ENCODE results near the gene HKDC1.
"Not testable (repeated sequence)": the region's sequence is repeated elsewhere in the genome, so short reads cannot be mapped to it uniquely, and the experiment has no call there.

HKDC1 gene

DNA sequence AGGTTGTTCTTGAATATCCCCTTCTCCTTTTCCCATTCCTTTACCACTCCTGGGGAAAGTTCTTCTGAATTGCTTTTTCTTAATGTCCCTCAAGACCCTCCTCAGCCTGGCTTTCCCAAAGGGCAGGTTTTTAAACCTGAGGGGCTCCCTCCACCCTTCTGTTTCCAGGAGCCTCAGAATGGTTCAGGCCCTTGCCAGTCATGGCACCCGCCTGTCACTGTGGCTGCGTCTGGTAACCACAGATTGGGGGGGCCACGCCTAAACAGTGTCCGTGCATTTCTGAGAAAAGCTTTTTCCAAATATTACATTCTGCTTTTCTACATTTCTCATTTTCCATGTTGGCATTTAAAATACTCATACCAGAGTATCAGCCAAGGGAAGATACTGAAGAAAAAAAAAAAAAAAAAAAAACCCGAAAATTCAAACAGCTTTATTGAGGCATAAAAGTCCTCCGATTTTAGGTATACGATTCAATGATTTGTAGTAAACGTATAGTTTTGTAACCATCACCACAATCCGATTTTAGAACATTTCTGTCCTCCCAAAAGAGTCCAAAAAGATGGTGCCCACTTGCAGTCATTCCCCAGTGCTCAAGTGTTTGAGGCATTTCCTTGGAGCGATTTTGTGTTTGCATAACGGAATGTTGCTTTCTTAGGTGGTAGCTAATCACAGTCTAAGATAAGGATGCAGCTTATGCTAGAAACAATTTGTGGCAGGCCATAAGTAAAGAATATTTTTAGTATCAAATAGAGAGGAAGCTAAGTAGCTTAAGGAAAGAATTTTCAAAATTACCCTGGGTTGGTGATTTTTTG, 22.1 kb downstream of the HKDC1 start:
- DNase-seq (ENCODE audit: low read depth, low spot score): no peak

- DNase-seq (ENCODE audit: low read depth, low spot score): no peak
These were observed 22.7 kb downstream of the HKDC1 start for GRCh38 chr10:69242852-69243212.

DNA sequence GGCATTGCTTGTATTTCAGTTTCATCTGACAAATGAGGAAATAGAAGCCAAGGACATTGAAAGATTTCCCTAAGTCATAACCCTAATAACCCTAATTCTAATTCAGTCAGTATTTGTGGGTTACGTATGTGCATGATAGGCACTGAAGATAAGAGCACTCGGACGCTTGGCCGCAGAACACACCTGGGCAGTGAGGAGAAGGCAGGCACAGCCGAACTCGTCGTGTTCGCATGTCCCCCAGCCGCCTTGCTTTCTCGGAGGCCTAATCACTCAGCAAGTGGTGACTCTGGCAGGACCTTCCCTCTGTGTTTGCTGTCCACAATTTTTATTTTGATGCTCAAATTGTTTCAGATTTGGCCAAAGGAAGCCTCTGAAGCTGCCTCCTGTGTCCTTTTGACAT, 23.7 kb downstream of the HKDC1 start:
- no peak for DNase-seq (ENCODE audit: low read depth, low spot score)

DNA sequence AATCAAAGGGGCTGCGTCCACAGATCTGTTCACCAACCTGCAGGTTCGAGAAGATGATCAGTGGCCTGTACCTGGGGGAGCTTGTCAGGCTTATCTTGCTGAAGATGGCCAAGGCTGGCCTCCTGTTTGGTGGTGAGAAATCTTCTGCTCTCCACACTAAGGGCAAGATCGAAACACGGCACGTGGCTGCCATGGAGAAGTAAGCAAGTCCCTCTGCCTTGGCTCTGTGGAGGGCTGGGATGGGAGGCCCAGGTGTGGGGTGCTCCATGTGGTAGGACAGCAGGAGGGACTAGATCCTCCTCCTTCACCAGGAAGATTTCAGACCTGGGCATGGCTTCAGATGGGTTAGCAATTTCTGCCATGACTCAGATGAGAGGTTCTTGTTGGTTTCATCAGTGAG, 25.9 kb downstream of the HKDC1 start:
- no peak for DNase-seq (ENCODE audit: low read depth, low spot score)

DNA sequence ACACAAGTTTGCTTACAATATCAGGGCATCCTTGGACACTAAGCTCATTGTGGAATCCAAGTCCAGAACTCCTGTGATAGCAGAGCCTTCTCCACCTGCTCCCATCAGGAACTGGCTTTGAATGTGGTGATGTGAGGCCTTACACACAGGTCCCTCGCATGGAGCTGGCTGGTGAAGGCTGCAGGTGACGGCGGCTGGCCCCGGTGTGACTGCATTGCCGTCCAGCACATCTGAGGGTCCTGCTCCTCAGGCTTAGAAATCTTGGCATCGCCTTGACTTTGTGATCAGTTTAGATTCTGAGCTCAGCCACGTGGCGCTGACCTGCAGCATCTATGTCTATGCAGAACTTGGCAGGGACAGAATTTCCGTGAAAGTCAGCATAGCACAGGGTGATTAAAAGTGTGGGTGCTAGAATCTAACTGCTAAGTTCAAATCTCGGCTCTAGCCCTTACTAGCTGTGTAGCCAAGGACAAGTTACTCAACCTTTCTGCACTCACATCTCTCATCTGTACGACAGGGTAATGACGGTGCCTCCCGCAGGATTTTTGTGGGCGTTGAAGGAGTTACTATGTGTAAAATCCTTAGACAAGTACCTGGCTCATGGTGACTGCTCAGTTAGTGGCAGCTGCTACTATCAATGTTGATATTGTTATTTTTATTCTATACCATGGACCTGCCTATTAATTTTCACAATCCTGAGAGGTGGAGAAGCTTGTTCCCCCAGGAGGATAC, 26.6 kb downstream of the HKDC1 start:
- no peak for DNase-seq (ENCODE audit: low read depth, low spot score)

DNA sequence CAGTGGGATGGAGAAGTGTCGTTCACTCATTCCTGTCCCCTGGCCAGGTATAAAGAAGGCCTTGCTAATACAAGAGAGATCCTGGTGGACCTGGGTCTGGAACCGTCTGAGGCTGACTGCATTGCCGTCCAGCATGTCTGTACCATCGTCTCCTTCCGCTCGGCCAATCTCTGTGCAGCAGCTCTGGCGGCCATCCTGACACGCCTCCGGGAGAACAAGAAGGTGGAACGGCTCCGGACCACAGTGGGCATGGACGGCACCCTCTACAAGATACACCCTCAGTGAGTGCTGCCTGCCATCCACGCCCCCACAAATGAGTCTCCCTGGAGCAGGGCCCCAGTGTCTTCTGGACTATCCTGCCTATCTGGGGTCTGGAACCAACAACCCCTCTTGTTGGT, 27.2 kb downstream of the HKDC1 start:
- no peak for DNase-seq (ENCODE audit: low read depth, low spot score)

DNA sequence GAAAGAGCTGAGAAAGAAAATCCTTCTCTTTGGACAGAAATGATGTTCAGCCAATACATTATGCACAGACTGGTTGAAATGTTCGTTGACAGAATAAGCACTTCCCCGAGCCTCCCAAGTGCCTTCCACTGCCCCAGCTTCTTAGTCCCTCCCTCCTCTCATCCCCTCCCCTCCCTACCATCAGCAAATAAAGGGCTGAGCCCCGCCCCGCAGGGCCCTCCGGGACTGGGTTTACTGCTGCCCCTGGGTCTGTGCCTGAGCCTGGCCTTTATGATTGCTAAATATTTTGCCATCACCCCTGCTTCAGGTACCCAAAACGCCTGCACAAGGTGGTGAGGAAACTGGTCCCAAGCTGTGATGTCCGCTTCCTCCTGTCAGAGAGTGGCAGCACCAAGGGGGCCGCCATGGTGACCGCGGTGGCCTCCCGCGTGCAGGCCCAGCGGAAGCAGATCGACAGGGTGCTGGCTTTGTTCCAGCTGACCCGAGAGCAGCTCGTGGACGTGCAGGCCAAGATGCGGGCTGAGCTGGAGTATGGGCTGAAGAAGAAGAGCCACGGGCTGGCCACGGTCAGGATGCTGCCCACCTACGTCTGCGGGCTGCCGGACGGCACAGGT, 28.1 kb downstream of the HKDC1 start:
- DNase-seq (ENCODE audit: low read depth, low spot score): no peak

DNA sequence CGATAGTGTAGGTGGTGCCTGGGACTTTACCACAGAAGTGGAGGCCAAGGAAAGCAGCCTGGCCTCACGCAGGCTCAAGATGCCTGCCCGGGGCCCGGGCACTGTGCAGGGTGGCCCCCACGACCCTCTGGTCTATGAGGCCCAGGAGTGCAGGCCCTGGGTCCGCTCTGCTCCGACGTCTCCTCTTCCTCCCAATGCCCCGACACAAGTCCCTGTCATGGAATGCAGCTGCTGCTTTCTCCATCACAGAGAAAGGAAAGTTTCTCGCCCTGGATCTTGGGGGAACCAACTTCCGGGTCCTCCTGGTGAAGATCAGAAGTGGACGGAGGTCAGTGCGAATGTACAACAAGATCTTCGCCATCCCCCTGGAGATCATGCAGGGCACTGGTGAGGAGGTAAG, 29.9 kb downstream of the HKDC1 start:
- no peak for DNase-seq (ENCODE audit: low read depth, low spot score)

GRCh38 chr10:69251417-69251816, 31.3 kb downstream of the HKDC1 start:
- not testable (repeated sequence) for DNase-seq (ENCODE audit: low read depth, low spot score)

- DNase-seq (ENCODE audit: low read depth, low spot score): no peak
These were observed 33.0 kb downstream of the HKDC1 start for GRCh38 chr10:69253171-69253570.

- no peak for DNase-seq (ENCODE audit: low read depth, low spot score)
These were observed 34.7 kb downstream of the HKDC1 start for GRCh38 chr10:69254877-69255276.

DNA sequence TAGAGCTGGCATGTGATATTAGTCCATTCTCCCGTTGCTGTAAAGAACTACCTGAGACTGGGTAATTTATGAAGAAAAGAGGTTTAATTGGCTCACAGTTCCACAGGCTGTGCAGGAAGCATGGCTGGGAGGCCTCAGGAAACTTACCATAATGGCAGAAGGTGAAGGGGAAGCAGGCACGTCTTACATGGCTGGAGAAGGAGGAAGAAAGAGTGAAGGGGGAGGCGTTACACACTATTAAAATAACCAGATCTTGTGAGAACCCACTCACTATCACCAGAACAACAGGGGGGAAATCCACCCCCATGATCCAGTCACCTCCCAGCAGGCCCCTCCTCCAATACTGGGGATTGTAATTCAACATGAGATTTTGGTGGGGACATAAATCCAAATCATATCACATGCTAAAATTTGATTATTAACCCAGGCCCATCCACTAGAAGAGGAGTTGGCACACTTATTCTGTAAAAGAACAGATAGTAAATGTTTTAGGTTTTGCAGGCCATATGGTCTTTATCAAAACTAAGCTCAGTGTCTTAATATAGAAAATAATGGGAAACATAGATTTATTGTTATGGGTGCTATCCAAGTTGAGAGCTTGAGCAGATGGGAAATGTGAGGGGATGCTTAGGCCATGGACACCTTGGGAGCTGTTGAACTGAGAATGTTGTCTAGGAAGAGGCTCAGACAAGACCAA, 39.6 kb downstream of the HKDC1 start:
- DNase-seq (ENCODE audit: low read depth, low spot score): no peak

DNA sequence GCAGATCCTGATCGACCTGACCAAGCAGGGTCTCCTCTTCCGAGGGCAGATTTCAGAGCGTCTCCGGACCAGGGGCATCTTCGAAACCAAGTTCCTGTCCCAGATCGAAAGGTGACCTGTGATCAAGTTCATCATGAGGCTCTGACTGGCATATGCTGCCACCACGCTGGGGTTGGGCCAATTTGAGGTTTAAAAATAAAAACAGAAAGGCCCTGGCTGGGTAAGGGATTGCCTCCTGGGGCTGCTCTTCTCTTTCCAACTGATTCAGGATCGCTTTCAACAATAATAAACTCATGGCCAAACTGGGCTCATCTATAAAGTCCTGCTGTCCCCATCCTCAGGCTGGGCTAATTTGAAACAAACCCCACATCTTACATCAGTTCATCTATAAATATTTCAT, 41.1 kb downstream of the HKDC1 start:
- no peak for DNase-seq (ENCODE audit: low read depth, low spot score)

DNA sequence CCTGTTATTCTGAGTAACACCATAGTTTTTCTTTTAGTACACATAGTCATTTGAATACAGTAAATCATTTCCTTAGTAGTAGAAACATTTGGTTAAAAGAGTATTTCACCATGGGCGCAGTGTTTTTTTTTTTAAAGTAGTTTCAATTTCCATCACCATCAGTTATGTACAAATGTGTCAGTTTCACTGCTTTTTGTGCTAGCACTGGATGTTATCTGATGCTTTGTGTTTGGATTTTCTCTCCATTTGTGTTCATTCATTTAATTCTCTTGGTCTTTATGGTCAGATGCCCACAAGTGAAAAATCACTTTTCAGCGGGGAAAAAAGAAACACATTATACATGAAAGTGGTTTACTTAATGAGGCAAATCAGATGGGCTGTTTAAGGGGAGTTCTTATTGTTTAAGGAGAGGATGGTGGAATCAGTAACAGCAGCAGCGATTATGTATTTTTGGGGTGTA, 42.2 kb downstream of the HKDC1 start:
- no peak for DNase-seq (ENCODE audit: low read depth, low spot score)

DNA sequence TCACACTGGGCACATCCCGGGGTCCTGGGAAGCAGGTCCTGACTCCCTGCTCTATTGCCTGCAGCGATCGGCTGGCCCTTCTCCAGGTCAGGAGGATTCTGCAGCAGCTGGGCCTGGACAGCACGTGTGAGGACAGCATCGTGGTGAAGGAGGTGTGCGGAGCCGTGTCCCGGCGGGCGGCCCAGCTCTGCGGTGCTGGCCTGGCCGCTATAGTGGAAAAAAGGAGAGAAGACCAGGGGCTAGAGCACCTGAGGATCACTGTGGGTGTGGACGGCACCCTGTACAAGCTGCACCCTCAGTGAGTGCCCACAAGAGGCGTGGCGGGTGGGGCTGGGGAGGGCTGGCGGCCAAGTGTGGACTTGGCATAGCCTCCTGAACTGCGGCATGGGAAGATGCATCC, 45.4 kb downstream of the HKDC1 start:
- DNase-seq (ENCODE audit: low read depth, low spot score): no peak

- no peak for DNase-seq (ENCODE audit: low read depth, low spot score)
These were observed 48.8 kb downstream of the HKDC1 start for GRCh38 chr10:69268761-69269416.

- DNase-seq (ENCODE audit: low read depth, low spot score): no peak
These were observed 49.6 kb downstream of the HKDC1 start for GRCh38 chr10:69269761-69270160.

- DNase-seq (ENCODE audit: low read depth, low spot score): no peak
These were observed 50.9 kb downstream of the HKDC1 start for GRCh38 chr10:69270990-69271389.

DNA sequence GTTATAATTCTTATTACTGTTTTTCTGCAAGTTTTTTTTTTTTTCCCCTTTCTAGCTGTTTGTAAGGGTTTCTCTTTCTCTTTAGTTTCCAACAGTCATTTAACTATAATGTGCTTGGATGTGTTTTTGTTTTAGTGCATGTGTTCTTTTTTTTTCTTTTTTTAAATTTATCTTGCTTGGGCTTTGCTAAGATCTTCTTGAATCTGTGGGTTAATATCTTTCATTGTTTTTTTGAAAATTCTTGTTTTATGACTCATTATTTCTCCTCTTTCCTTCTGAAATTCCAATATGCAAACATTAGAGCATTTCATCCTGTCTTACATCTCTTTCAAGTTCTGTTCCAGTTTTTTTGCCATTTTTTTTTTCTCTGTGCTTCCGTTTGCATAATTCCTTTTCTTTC, 52.5 kb downstream of the HKDC1 start:
- no peak for DNase-seq (ENCODE audit: low read depth, low spot score)

GRCh38 chr10:69275444-69275843, 55.3 kb downstream of the HKDC1 start:
- no peak for DNase-seq (ENCODE audit: low read depth, low spot score)

DNA sequence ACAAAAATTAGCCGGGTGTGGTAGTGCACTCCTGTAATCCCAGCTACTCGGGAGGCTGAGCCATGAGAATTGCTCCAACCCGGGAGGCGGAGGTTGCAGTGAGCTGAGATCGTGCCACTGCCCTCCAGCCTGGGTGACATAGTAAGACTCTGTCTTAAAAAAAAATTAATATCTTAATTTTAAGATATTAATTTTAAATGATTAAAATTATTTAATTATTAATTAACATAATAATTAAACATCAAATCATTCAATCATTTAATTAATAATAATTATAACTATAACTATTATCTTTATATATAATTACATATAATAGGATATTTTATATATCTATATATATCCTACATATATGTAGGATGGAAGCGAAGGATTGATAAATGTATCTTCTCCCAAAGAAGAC, 56.4 kb downstream of the HKDC1 start:
- DNase-seq (ENCODE audit: low read depth, low spot score): no peak

Measured in smooth muscle cell of the brain vasculature (primary cell).